NCI-H524 treated with DMSO at 0.1 percent for 48 hours (cell line): ENCODE measurements around the gene CBFA2T3.

Experiments
- DNase-seq: peaks from one replicate; lab custom pipeline; 2025; lab: John Stamatoyannopoulos, UW

The CBFA2T3 gene

GRCh38 chr16:88938777-88939244, 38.2 kb downstream of the CBFA2T3 start:
- peak; percentile 35 for DNase-seq

- no peak for DNase-seq
These were observed 38.8 kb downstream of the CBFA2T3 start for GRCh38 chr16:88938119-88938776.

GRCh38 chr16:88937206-88937621, 39.8 kb downstream of the CBFA2T3 start:
- no peak for DNase-seq

- no peak for DNase-seq
These were observed 40.3 kb downstream of the CBFA2T3 start for GRCh38 chr16:88936556-88937205.

- no peak for DNase-seq
These were observed 40.9 kb downstream of the CBFA2T3 start for GRCh38 chr16:88936008-88936555.

GRCh38 chr16:88934066-88934667, 42.8 kb downstream of the CBFA2T3 start:
- DNase-seq: no peak

- DNase-seq: no peak
These were observed 44.1 kb downstream of the CBFA2T3 start for GRCh38 chr16:88932929-88933328.

- no peak for DNase-seq
These were observed 45.1 kb downstream of the CBFA2T3 start for GRCh38 chr16:88931936-88932335.

- DNase-seq: no peak
These were observed 45.6 kb downstream of the CBFA2T3 start for GRCh38 chr16:88931373-88931900.

GRCh38 chr16:88930716-88931115, 46.3 kb downstream of the CBFA2T3 start:
- no peak for DNase-seq

- DNase-seq: no peak
These were observed 47.9 kb downstream of the CBFA2T3 start for GRCh38 chr16:88929091-88929445.

- DNase-seq: no peak
These were observed 48.5 kb downstream of the CBFA2T3 start for GRCh38 chr16:88928405-88929090.

- DNase-seq: no peak
These were observed 49.3 kb downstream of the CBFA2T3 start for GRCh38 chr16:88927661-88928060.

GRCh38 chr16:88927010-88927409, 50.0 kb downstream of the CBFA2T3 start:
- DNase-seq: no peak

GRCh38 chr16:88926374-88926990, 50.5 kb downstream of the CBFA2T3 start:
- DNase-seq: no peak

GRCh38 chr16:88925540-88925887, 51.5 kb downstream of the CBFA2T3 start:
- no peak for DNase-seq

GRCh38 chr16:88924834-88925539, 52.0 kb downstream of the CBFA2T3 start:
- peak; percentile 68 for DNase-seq

GRCh38 chr16:88923926-88924833, 52.8 kb downstream of the CBFA2T3 start:
- DNase-seq: no peak

GRCh38 chr16:88923450-88923849, 53.6 kb downstream of the CBFA2T3 start:
- no peak for DNase-seq

GRCh38 chr16:88922826-88923410, 54.1 kb downstream of the CBFA2T3 start:
- no peak for DNase-seq
